GM20431 (cell line): ENCODE measurements around the gene SPDYE18.
"Not testable (repeated sequence)": the region's sequence is repeated elsewhere in the genome, so short reads cannot be mapped to it uniquely, and the experiment has no call there.

Experiments
- in situ Hi-C: fragments of 300-500 bp; cut with MseI, MboI; formaldehyde crosslinking; loops from one replicate; pipeline ENCODE4 v1.15.0; 2020; ENCODE audit warnings: low sequenced_read_pairs; ENCODE audit not compliant: unreplicated experiment

SPDYE18 gene, protein sequence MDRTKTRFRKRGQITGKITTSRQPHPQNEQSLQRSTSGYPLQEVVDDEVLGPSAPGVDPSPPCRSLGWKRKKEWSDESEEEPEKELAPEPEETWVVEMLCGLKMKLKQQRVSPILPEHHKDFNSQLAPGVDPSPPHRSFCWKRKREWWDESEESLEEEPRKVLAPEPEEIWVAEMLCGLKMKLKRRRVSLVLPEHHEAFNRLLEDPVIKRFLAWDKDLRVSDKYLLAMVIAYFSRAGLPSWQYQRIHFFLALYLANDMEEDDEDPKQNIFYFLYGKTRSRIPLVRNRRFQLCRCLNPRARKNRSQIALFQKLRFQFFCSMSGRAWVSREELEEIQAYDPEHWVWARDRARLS

DNA sequence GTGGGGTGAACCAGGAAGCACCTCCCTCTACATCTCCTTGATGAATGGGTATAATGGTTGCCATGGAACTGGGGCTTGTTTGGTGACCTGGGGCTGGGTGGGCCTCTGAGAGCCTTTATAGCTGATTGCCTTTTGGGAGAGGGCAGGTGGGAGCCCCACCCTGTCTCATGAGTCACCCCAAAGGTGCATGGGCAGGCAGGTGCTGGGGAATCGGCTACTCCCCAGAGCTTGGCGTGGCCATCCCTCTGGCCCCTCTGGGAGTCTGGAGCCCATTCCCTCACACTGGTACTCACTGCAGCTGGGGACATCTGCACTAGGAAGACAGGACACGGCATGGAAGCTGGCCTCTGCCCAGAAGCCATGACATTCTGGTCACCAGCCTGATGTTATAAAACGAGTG is at the start of gene SPDYE18:
Gene SPDYE18, minus strand, starts transcription at position 2 of the 400 bp plus-strand sequence. CDS start 2,046 bp downstream, outside the sequence.
- in situ Hi-C loops = not testable (repeated sequence)

DNA sequence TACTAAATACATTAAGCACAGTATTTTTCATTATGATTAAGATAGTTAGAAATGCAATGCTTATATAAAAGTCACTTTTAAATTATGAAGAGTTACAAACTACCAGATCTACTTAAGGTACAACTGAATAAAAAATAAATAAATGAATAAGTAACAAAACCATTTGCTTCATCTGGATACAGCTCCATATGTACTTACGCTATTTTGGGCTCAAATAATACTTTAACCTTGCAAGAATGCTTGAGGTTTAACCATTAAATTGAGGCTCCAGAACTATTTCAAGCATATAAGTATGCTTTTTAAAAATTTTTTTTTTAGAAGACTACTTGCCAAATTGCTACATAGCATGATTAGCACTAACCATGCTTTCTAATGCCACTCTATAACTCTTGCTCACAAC is 46.0 kb upstream of the SPDYE18 start:
- in situ Hi-C loops = not testable (repeated sequence)

DNA sequence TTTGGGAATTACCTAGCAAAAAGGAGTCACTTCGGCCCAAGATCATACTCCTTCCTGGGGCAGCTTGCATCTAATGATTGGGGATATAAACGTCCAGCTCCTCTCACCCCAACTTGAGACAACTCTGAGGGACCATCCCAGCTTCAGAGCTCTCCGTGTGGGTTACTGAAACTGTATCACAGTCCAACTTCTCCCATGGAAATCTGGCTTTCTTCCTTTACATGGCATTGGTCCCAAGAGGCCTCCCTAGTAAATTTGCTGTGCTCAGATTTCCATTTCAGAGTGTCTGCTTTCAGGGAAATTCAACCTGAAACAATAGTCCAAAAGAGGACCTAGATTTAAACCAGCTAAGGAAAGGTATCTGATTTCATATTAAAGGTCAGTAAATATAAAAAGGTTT is 45.3 kb upstream of the SPDYE18 start:
- in situ Hi-C loops = not testable (repeated sequence)

DNA sequence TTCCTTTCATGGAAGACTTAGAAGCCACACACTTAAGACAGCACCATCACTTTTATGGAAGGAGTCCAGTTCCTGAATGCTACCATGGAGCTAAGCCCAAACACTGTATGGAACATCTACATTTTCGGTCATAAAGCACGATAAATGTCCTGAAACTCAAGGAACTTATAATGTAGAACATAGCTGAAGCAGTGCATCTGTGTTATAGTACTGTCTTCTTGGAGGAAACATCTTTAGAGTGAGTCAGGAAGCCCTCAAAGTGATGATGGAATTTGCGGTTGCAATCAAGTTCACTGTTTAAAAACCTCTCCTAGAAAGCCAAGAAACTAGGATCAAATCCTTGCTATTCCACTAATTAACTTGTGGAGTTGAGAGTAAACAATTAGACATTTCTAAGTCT is 43.5 kb upstream of the SPDYE18 start:
- in situ Hi-C loops = not testable (repeated sequence)

DNA sequence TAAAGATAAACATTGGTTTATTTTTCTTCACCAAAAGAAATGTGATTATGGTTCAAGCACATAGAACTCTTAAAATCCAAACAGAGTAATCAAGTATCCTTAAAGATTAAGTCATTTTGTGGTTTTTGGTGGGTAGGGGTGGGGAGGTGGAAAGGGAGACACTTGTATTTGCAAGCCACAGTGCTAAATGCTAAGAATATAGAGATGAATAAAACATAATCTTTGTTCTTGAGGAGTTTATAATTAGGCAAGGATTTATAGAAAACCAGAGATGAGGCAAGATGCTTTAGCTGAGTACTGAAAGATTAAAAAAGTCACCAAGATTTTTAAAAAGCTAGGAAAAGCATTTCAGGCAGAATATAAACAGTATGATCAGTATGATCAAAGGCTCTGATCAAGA is 40.3 kb upstream of the SPDYE18 start:
- in situ Hi-C loops = not testable (repeated sequence)

DNA sequence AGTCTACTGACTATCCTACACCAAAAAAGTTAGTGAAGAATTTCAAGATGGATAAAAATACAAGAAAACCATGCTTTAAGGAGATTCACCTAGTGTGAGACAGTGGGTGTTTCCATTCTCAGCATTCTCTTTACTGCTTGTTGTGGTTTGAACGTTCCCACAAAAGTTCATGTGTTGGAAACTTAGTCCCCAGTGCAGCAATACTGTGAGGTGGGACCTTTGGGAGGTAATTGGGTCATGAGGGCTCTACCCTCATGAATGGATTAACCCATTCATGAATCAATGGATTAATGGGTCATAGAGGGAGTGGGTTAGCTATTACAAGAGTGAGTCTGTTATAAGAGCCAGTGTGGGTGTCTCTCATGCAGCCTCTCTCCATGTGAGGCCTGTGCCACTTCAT is 38.8 kb upstream of the SPDYE18 start:
- in situ Hi-C loops = not testable (repeated sequence)

DNA sequence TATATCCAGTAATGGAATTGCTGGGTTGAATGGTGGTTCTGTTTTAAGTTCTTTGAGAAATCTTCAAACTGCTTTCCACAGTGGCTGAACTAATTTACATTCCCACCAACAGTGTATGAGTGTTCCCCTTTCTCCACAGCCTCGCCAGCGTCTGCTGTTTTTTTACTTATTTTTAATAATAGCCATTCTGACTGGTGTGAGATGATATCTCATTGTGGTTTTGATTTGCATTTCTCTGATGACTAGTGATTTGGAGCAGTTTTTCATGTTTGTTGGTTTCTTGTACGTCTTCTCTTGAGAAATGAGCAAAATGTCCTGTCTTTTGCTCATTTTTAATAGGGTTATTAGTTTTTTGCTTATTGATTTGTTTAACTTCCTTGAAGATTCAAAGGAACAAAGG is 38.1 kb upstream of the SPDYE18 start:
- in situ Hi-C loops = not testable (repeated sequence)

DNA sequence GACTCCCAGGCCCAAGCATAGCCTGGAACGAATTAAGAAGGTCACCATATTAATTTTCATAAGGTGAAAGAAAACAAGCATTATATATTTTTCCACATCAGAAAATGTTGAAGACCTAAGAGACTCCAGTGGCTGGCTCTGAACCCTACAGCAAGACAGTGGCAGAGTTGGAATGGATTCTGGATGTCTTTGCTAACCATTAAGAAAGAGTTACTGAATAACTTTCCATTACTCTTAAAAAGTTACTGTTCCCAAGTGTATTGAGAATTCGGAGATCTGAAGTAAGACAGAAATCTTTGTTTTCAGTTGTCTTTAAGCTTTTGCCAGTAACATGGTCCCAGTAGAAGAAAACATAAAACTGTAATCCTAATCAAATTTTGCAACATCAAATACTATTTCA is 29.9 kb upstream of the SPDYE18 start:
- in situ Hi-C loops = not testable (repeated sequence)

DNA sequence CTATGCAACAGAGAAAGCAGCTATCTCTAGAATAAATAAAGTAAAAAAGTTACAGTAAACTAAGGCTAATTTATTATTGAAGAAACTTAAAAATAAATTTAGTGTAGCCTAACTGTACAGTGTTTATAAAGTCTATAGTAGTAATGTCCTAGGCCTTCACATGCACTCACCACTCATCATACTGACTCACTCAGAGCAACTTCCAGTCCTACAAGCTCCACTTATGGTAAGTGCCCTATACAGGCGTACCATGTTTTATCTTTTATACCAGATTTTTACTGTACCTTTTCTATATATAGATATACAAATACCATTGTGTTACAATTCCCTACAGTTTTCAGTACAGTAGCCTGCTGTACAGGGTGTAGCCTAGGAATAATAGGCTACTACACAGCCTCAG is 19.8 kb upstream of the SPDYE18 start:
- in situ Hi-C loops = not testable (repeated sequence)

DNA sequence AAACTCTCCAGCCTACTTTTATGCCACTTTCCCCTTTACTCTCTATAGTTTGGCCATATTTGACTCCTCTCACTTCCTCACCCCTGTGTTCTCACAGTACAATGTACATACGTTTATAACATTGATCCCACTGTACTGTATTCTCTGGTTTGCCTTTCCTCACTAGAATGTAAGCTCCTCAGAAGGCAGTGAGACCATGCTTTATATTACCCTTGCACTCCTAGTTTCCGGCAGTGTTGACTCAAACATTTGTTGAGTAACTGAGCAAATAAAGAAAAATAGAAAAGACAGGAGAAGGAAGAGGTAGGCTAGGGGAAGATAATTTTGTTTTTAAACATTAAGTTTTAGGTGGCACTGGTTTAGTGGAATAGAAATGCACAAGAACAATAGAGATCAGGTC is 17.9 kb upstream of the SPDYE18 start:
- in situ Hi-C loops = not testable (repeated sequence)

DNA sequence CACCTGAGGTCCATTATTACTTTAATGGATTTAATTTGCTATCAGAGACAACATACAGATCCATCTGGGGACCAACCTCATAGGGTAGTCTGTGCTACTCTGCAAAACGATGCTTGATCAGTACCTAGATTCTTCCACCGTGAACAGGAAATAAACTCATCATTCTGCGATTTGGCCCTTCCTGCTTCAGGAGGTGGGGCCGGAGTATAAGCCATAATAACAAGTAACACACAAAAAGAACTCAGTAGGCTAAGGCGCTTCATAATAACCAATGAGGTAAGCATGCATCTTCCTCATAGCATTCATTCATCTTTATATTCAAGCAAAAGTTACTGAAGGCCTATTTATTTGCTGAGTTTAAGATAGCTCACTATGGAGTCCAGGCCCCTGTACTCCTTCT is 17.3 kb upstream of the SPDYE18 start:
- in situ Hi-C loops = not testable (repeated sequence)

DNA sequence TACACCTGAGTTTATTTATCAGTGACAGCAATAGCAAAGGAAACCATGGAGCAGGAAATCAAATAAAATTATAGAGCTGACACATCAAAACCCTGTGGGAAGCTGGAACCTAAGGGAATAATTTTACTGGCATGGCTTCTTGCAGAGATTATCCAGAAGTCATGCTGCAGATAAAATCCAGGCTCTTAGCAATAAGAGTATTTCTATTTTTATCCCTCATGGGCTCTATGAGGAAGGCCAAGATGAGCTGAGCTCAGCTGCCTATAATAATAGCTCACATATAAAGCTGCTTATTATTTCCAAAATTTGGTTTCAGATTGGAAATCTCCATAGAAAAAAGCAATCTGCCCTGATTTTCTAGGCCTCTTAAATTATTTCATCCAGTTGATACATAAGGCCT is 16.8 kb upstream of the SPDYE18 start:
- in situ Hi-C loops = not testable (repeated sequence)

DNA sequence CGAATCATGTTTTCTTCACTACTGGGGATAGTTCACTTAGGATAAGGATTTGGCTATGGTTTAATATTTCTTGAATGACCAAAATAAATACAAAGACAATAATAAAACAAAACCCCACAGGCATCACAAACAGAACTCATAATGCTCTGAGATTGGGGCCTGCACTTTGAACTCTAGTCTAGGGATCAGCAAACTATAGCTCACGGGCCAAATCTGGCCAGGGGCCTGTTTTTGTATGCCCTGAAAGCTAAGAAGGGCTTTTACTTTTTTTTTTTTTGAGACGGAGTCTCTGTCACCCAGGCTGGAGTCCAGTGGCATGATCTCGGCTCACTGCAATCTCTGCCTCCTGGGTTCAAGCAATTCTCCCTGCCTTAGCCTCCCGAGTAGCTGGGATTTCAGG is 14.7 kb upstream of the SPDYE18 start:
- in situ Hi-C loops = not testable (repeated sequence)

DNA sequence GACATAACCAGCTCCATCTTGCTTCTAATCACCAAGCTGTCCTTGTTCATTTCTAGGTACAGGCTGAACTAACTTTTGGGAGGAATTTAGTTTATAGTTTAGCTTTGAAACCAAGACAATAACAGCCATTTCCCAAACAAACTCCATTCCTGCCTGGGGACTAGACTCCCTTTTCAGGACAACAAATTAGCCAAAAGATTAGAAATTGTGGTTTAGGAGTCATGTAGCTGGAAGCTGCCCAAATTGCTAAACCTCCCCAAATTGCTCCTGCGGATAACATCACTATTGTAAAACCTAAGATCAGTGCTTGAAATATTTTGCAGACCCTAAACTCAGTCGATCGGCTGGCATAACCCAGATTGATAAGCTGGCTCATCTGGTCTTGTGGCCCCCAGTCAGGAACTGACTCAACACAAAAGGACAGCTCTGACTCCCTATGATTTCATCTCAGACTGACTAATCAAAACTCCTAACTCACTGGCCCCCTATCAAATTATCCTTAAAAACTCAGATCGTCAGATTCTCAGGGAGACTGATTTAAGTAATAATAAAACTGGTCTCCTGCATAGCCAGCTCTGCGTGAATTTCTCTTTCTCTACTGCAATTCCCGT is 12.5 kb upstream of the SPDYE18 start:
- in situ Hi-C loops = not testable (repeated sequence)

DNA sequence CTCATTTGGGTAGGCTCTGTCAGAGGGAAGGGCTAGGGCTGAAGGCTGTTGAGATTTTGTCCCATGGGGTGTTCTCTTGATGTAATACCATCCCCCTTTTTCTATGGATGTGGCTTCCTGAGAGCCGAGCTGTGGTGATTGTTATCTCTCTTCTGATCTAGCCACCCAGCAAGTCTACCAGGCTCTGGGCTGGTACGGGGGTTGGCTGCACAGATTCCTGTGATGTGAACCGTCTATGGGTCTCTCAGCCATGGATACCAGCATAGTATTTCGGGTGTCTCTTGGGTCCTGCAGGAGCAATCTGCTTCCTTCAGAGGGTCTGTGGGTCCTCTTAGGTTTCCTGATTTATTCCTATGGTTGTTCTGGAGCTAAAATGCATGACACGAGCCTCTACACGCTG is 8.8 kb upstream of the SPDYE18 start:
- in situ Hi-C loops = not testable (repeated sequence)

DNA sequence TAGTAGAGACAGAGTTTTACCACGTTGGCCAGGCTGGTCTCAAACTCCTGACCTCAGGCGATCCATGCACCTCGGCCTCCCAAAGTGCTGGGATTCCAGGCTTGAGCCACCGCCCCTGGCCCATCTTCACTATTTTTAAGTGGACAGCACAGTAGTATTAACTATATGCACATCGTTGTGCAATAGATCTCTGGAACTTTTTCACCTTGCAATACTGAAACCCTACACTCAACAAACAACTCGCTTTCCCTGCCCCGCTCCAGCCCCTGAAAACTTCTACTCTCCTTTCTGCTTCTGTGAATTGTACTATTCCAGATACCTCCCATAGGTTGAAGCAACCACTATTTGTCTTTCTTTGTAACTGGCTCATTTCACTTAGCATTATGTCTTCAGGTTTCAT is 3.5 kb upstream of the SPDYE18 start:
- in situ Hi-C loops = not testable (repeated sequence)

DNA sequence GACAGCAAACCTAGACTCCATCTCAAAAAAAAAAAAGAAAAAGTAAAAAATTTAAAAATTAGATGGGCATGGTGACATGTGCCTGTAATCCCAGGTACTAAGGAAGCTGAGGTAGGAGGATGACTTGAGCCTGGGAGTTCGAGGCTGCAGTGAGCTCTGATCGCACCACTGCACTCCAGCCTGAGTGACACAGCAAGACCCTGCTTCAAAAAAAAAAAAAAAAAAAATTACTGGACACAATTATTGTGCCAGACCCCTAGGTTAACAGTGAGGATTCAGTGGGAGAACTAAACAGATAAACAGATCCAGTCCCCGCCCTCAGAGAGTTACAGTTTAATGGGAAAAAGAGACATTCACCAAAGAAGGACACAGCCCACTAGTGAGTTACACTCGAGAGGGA is 1.4 kb upstream of the SPDYE18 start:
- in situ Hi-C loops = not testable (repeated sequence)

DNA sequence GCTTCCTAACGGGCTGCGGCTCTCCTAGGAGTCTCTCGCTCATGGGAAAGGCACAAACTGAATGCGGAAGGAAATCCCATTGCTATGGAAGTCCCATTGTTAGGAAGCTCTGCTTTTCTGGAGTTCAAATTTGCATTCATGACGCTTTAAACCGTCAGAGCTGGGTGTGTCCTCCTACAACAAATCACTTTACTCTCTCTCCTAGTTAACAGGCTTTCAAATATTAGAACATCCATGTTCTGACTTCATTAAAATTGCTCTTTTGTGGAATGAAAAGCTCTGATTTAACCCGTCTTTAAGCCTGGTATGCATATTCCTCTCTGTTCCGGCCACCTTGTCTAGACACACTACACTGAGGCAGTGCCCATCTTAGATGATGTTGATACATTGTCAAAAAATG is 30.1 kb downstream of the SPDYE18 start, which contains the start of gene SPDYE17:
Gene SPDYE17, minus strand, starts transcription at position 101 of the 400 bp plus-strand sequence. CDS start 1,791 bp downstream, outside the sequence.
- in situ Hi-C loops = not testable (repeated sequence)

DNA sequence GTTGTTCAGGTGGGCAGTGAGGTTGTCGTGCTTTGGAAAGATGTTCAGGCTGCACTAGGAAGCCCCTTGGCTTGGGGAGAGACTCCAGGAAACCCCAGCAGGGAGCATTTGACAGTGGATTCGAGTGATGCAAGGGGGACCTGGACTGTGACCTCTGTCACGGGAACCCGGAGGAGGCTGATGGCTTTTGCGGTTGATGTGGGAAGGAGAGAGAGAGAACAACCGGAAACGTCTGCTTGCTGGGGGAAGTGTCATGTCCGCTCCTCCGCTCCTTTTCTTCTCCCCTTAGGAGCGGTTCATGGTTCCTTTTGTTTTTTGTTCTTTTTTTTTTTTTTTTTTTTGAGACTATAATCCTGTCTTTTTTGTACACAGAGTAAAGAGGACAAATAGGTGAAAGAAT is 36.0 kb downstream of the SPDYE18 start:
- in situ Hi-C loops = not testable (repeated sequence)

DNA sequence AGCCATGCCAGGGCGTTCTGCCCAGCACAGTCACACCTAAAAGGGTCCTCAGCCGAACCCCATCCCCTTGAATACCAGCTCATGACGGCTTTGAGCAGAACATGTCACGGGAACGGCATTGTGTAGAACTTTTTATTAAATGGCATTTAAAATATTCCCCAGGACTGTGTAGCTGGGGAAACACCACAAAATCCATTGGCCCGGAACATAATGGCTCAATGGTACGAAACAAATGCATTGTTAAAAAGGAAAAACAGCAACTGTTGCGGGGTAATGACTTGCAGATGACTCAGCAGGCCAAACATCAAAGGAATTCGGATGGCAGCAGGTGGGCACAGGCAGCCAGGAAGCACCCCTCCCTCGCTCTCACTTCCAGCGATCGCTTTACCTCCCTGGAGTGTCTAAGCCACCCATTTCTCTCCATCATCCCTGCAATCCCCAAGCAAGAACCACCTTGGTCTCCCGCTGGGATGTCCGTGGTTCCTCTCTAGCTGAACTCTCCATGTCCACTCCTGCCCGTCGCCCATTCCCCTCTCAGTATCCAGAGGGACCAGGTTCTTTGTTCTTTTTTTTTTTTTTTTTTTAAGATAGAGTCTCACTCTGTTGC is 52.2 kb downstream of the SPDYE18 start:
- in situ Hi-C loops = not testable (repeated sequence)

DNA sequence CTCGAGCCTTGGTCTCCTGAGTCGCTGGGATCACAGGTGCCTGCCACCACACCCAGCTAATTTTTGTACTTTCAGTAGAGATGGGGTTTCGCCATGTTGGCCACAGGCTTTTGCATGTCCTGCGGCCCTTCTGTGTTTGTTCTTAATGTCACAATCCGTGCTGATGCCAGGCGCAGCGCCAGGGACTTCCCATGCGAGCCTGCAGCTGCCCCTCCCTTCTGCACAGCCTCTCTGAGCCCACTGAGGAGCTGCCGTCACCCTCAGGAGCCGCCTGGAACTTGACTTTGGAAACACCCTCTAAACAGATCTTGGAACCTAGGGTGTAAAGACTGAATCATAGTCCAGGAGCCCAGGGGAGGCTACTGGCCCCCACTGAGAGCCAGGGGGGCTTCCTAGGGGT is 54.4 kb downstream of the SPDYE18 start:
- in situ Hi-C loops = not testable (repeated sequence)
